Osteoblast (primary cell): ENCODE results near the gene SLMAP. TPM values are rescaled to one million over a fixed set of nuclear protein-coding genes. Genes with fewer than 3 reads are reported as not detected.

Experiments
- DNase-seq: peaks from one replicate; pipeline ENCODE4 v3.0.0; 2011; ENCODE audit warnings: low spot score, mixed read lengths; ENCODE audit not compliant: insufficient read length; ENCODE audit errors: missing footprints
- H2AFZ ChIP-seq: 2 replicates; pipeline ENCODE4 v1.6.0; 2011; ENCODE audit warnings: mild to moderate bottlenecking, low read length
- H3K27ac ChIP-seq: 2 replicates; pipeline ENCODE4 v1.5.1; 2011; ENCODE audit warnings: mild to moderate bottlenecking, low read depth, low read length, moderate library complexity
- H3K27me3 ChIP-seq: 2 replicates; pipeline ENCODE4 v1.6.0; 2012; ENCODE audit warnings: mild to moderate bottlenecking, control low read depth, inconsistent platforms, low read length, moderate library complexity; ENCODE audit not compliant: insufficient read depth
- H3K36me3 ChIP-seq: 2 replicates; pipeline ENCODE4 v1.5.1; 2011; ENCODE audit warnings: mild to moderate bottlenecking, low read length, control low read depth, moderate library complexity; ENCODE audit not compliant: insufficient read depth
- H3K4me1 ChIP-seq: 2 replicates; pipeline ENCODE4 v1.5.1; 2011; ENCODE audit warnings: mild to moderate bottlenecking, low read length, control low read depth, moderate library complexity; ENCODE audit not compliant: insufficient read depth
- H3K4me2 ChIP-seq: 2 replicates; pipeline ENCODE4 v1.6.0; 2011; ENCODE audit warnings: mild to moderate bottlenecking, low read length; ENCODE audit not compliant: insufficient read depth
- H3K4me3 ChIP-seq: fragments of 200-600 bp; sonication (generic); 3 replicates; pipeline ENCODE4 v1.5.1; 2012; ENCODE audit warnings: mild to moderate bottlenecking, low read length, inconsistent platforms; ENCODE audit not compliant: insufficient read depth
- H3K79me2 ChIP-seq: 2 replicates; pipeline ENCODE4 v1.6.0; 2012; ENCODE audit warnings: mild to moderate bottlenecking, low read length, control low read depth, inconsistent platforms; ENCODE audit not compliant: insufficient read depth
- H3K9me3 ChIP-seq: 2 replicates; pipeline ENCODE4 v1.5.1; 2011; ENCODE audit warnings: low read depth, low read length, control low read depth
- H4K20me1 ChIP-seq: 2 replicates; pipeline ENCODE4 v1.6.0; 2012; ENCODE audit warnings: mild to moderate bottlenecking, low read length, control low read depth; ENCODE audit not compliant: insufficient read depth
- CTCF ChIP-seq: IDR thresholded peaks from 2 replicates; pipeline ENCODE4 v1.5.1; 2011; ENCODE audit warnings: mild to moderate bottlenecking, low read depth, low read length, moderate library complexity; ENCODE audit errors: extremely low read depth
- total RNA-seq: library from RNA; depleted of rRNA; stranded (reverse); fragments of >200 nt; gene quantifications from 2 replicates; pipeline ENCODE4 v1.2.3, GENCODE V29; 2012

SLMAP gene
- total RNA-seq, 1 donor, result 50.7 TPM

DNA sequence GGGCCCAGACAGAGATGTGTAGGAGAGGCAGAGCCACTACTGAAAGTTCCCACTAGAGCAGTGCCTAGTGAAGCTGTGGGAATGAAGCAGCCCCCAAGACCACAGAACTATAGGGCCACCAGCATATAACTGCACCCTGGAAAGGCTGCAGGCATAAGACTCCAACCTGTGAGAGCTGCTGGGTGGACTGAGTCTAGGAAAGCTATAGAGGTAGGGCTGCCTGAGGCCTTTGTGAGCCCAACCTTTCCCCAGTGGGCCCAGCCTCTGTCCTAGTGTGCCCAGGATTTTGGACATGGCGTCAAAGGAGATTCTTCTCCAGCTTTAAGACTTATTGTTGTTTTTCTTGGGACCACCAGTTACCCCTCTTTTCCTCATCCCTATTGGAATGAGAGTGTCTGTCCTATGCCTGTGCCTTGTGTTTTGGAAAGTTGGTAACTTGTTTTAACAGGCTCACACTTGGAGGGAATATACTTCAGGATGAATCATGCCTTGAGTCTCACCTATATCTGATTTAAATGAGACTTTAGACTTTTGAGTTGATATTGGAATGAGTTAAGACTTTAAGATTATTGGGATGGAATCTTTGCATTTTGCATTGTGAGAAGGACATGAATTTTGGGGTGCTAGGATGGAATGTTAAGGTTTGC is 28.1 kb downstream of the SLMAP start:
- H3K36me3 ChIP-seq, result no peaks in the 10 kb centered on the region
- no peak overlapping the region for H3K4me2 ChIP-seq
- no peak for DNase-seq
- H3K27me3 ChIP-seq, result no peaks in the 10 kb centered on the region
- no peak overlapping the region for H3K4me3 ChIP-seq
- no peaks in the 10 kb centered on the region for H3K9me3 ChIP-seq
- no peaks in the 10 kb centered on the region for H3K4me1 ChIP-seq
- peaks cover 76% of the 10 kb centered on the region for H3K79me2 ChIP-seq
- H2AFZ ChIP-seq, result no peak overlapping the region
- H4K20me1 ChIP-seq, result peaks cover 54% of the 10 kb centered on the region
- TF ChIP-seq CTCF, result no peak
- no peak overlapping the region for H3K27ac ChIP-seq

DNA sequence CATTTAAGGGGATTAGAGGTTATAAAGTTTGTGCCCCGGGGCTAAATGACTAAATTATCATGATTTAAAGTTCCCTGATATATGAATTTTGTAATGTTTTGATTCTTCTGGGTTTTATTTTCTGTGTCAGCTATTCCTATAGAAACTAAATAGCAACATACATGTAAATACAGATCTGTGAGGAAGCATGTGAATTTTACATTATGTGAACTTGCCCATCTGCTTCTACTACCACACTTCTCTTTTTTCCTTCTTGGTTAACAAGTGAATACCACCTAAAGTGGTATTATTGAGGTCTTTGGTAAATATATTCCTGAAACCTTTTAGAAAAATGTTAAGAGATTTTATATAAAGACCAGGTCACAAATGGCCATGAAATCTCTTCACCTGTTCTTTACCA is 29.3 kb downstream of the SLMAP start:
- Histone ChIP-seq H2AFZ (no peak overlapping the region), H3K4me2 (no peak overlapping the region), H3K4me1 (no peaks in the 10 kb centered on the region), H3K27me3 (no peaks in the 10 kb centered on the region), H3K36me3 (no peaks in the 10 kb centered on the region), H3K4me3 (no peak overlapping the region), H3K79me2 (peaks cover 78% of the 10 kb centered on the region), H3K9me3 (no peaks in the 10 kb centered on the region), H4K20me1 (peaks cover 52% of the 10 kb centered on the region), H3K27ac (no peak overlapping the region)
- no peak for DNase-seq
- TF ChIP-seq CTCF, result no peak

DNA sequence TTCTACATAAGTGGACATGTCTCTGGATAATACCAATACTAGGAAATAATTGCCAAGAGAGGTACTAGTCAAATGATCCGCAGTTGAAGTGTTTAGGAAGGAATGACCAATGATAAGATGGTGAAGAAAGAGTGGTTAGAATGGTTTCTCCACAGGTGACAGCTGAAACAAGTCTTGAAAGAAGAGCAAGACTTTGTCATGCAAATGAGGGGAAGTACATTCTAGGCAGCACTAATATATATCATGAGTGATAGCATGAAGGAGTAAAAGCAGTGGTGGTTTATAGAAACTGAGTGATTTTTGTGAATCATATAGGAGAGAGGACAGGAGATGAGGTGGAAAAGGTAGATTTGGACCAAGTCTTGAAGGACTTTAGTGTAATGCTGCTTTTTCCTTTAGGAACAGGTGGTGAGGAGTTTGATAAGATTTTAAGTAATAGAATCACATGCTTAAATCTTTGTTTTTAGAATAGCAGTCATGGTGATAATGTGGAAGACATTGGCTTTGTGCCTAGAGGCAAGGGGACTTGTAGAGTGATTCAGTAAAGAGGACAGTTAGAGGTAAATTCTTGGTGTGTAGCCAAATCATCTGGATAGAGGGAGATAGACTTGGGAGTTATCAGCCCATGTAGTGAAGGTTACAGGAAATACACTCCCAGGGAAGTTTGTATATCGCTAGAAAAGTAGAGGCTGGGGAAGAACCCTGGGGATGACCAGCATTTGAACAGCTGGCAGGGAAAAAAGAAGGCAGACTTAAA is 31.9 kb downstream of the SLMAP start:
- no peak overlapping the region for H3K4me3 ChIP-seq
- H3K36me3 ChIP-seq, result no peaks in the 10 kb centered on the region
- TF ChIP-seq CTCF, result no peak
- no peak for DNase-seq
- H3K4me2 ChIP-seq, result no peak overlapping the region
- H4K20me1 ChIP-seq, result peaks cover 50% of the 10 kb centered on the region
- no peak overlapping the region for H3K27ac ChIP-seq
- H3K79me2 ChIP-seq, result peaks cover 68% of the 10 kb centered on the region
- no peaks in the 10 kb centered on the region for H3K9me3 ChIP-seq
- H3K27me3 ChIP-seq, result no peaks in the 10 kb centered on the region
- H2AFZ ChIP-seq, result no peak overlapping the region
- H3K4me1 ChIP-seq, result no peaks in the 10 kb centered on the region

- Histone ChIP-seq H3K4me2 (no peak overlapping the region), H3K27me3 (no peaks in the 10 kb centered on the region), H3K4me1 (peaks cover under 1% of the 10 kb centered on the region), H3K9me3 (no peaks in the 10 kb centered on the region), H3K27ac (no peak overlapping the region), H3K4me3 (no peak overlapping the region), H4K20me1 (peaks cover 51% of the 10 kb centered on the region), H3K36me3 (no peaks in the 10 kb centered on the region), H2AFZ (no peak overlapping the region), H3K79me2 (peaks cover 63% of the 10 kb centered on the region)
- no peak for DNase-seq
- TF ChIP-seq CTCF, result no peak
These were observed 32.5 kb downstream of the SLMAP start for GRCh38 chr3:57788624-57789018.
